Parathyroid adenoma (tissue), 2 donors: ENCODE results near the gene LAP3.
A peak's percentile ranks its signal among the peaks of the same experiment; 100 is the strongest.

Experiments used
- H2AFZ ChIP-seq: fragments of 300-600 bp; sonication (generic); one replicate; pipeline ENCODE4 v1.7.0; 2017; ENCODE audit warnings: antibody characterized with exemption, mild to moderate bottlenecking
- H3K27ac ChIP-seq: fragments of 300-600 bp; sonication (generic); one replicate; pipeline ENCODE4 v1.7.0; 2017
- H3K27me3 ChIP-seq: fragments of 300-600 bp; sonication (generic); one replicate; pipeline ENCODE4 v1.7.0; 2017; ENCODE audit warnings: low read length; ENCODE audit not compliant: control insufficient read depth, insufficient read depth
- H3K36me3 ChIP-seq: fragments of 300-600 bp; sonication (generic); one replicate; pipeline ENCODE4 v1.7.0; 2017; ENCODE audit warnings: low read length; ENCODE audit not compliant: control insufficient read depth, insufficient read depth
- H3K4me1 ChIP-seq: fragments of 300-600 bp; sonication (generic); one replicate; pipeline ENCODE4 v1.7.0; 2017; ENCODE audit warnings: control low read depth
- H3K4me2 ChIP-seq: fragments of 300-600 bp; sonication (generic); one replicate; pipeline ENCODE4 v1.7.0; 2017; ENCODE audit warnings: low read length
- H3K4me3 ChIP-seq: fragments of 300-600 bp; sonication (generic); one replicate; pipeline ENCODE4 v1.7.0; 2017; ENCODE audit warnings: low read depth, low read length
- H3K79me2 ChIP-seq: fragments of 300-600 bp; sonication (generic); one replicate; pipeline ENCODE4 v1.7.0; 2017; ENCODE audit warnings: control low read depth
- H3K9ac ChIP-seq: fragments of 300-600 bp; sonication (generic); one replicate; pipeline ENCODE4 v1.7.0; 2017; ENCODE audit warnings: mild to moderate bottlenecking
- H3K9me3 ChIP-seq: fragments of 300-600 bp; sonication (generic); one replicate; pipeline ENCODE4 v1.7.0; 2017; ENCODE audit warnings: low read length; ENCODE audit not compliant: control insufficient read depth
- TF ChIP-seq, protein P1 (sequence below): fragments of 300-600 bp; sonication (generic); IDR thresholded peaks from one replicate; pipeline ENCODE4 v1.7.0; 2017; ENCODE audit warnings: antibody characterized with exemption, mild to moderate bottlenecking
- donor health status: primary hyperparathyroidism.

LAP3 gene

DNA sequence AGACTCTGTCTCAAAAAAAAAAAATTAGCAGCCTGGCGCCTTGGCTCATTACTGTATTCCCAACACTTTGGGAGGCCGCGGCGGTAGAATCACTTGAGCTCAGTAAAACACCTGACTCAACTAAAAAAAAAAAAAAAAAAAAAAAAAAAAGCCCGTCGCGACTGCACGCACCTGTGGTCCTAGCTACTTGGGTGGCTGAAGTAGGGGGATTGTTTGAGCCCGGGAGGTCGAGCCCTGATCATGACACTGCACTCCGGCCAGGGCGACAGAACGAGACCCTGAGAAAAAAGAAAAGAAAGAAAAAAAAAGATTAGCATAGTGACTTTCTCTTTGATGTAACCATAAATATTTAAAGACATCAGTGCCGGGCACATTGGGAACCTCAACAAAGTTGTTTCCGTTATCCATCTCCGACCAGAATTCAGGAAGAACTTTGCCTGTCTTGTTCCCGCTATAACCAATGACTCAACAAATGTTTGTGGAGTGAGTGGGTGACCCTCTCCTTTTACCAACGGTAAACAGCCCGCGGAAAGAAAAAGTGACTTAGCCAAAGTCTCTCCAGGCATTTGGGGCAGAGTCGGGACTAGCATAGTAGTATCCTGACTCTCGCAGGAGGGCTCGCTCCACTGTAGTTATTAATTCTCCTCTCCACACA is 36.9 kb downstream of the LAP3 start:
- peak overlapping the region; percentile 98 for H2AFZ ChIP-seq

DNA sequence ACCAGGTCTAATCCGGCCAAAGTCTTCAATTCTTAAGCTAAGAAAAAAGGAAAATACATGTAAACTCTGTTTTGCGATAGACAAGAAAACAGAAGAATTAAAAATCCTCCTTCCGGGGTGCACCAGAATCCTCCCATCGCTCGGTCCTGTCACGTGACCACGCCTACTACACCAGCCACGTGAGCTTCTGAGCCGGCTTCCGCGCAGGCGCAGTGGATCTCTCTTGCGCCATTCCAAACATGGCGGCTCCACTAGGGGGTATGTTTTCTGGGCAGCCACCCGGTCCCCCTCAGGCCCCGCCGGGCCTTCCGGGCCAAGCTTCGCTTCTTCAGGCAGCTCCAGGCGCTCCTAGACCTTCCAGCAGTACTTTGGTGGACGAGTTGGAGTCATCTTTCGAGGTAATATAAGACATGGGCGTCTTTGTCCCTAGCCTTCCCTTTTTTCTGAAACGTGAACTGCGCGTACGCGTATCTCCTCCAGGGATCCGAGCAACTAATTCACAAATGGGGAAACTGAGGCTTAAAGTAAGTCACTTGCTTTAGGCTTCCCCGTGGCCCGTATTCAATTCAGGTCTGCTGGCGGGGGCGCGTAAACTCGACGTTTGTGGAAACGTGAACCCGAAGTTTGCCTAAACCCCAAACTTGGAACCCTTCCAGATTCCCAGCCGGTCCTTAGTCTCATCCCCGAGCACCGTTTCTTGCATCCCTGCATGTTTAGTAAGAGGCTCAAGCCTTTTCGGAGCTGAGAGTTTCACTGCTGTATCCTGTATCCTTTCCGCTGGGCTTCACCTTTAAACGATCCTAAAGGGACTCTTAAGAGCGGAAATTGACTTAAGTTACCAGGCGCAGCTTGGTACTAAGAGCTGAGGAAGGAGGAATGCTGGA is 37.7 kb downstream of the LAP3 start, which contains the start of gene MED28:
Gene MED28 (plus strand): TSS at position 226 of the 884 bp plus-strand sequence. CDS start 14 bp downstream, at position 240.
- no peak within 1 kb of the TSS for H3K9ac ChIP-seq
- peak within 1 kb of the TSS; percentile 98 for H2AFZ ChIP-seq
- TF ChIP-seq, protein P1, sequence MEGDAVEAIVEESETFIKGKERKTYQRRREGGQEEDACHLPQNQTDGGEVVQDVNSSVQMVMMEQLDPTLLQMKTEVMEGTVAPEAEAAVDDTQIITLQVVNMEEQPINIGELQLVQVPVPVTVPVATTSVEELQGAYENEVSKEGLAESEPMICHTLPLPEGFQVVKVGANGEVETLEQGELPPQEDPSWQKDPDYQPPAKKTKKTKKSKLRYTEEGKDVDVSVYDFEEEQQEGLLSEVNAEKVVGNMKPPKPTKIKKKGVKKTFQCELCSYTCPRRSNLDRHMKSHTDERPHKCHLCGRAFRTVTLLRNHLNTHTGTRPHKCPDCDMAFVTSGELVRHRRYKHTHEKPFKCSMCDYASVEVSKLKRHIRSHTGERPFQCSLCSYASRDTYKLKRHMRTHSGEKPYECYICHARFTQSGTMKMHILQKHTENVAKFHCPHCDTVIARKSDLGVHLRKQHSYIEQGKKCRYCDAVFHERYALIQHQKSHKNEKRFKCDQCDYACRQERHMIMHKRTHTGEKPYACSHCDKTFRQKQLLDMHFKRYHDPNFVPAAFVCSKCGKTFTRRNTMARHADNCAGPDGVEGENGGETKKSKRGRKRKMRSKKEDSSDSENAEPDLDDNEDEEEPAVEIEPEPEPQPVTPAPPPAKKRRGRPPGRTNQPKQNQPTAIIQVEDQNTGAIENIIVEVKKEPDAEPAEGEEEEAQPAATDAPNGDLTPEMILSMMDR = no peak
- H3K36me3 ChIP-seq = no peaks in the 10 kb centered on the region
- H3K79me2 ChIP-seq = peaks cover 24% of the 10 kb centered on the region
- H3K9me3 ChIP-seq = no peaks in the 10 kb centered on the region
- no peaks in the 10 kb centered on the region for H3K27me3 ChIP-seq
- H3K4me1 ChIP-seq = peaks cover 4% of the 10 kb centered on the region
- H3K4me2 ChIP-seq = peak within 1 kb of the TSS; percentile 84
- peak within 1 kb of the TSS; percentile 75 for H3K27ac ChIP-seq
- H3K4me3 ChIP-seq = peak within 1 kb of the TSS; percentile 96

More for the DNA sequence above, 36.9 kb downstream of the LAP3 start:
- peak overlapping the region; percentile 75 for H3K27ac ChIP-seq
- peak overlapping the region; percentile 84 for H3K4me2 ChIP-seq
- TF ChIP-seq, protein P1 = no peak
- H3K4me3 ChIP-seq = peak overlapping the region; percentile 96
- H3K9ac ChIP-seq = no peak overlapping the region
- no peaks in the 10 kb centered on the region for H3K27me3 ChIP-seq
- H3K4me1 ChIP-seq = peaks cover 4% of the 10 kb centered on the region
- peaks cover 24% of the 10 kb centered on the region for H3K79me2 ChIP-seq
- H3K9me3 ChIP-seq = no peaks in the 10 kb centered on the region
- H3K36me3 ChIP-seq = no peaks in the 10 kb centered on the region

DNA sequence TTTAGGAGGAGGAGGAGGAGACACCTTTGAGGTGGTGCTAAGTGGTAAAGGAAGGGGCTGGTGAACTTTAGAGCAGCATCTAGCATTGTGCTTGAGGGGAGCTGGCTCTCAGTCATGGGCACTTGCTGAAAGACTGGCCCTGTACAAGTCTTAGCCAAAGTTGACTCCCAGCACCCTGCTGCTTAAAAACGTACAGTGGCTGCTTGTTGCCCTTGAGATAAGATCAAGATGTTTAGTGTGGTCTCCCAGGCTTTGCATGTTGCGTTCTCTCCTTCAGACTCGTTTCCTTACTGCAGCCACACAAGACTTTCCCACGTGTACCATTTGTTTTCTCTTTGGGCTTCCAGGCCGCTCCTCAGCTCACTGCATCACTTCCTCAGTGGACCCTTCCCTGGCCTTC is 39.3 kb downstream of the LAP3 start:
- peak overlapping the region; percentile 30 for H3K4me2 ChIP-seq
- H3K4me3 ChIP-seq = no peak overlapping the region
- H3K27me3 ChIP-seq = no peaks in the 10 kb centered on the region
- TF ChIP-seq, protein P1 = no peak
- peaks cover 4% of the 10 kb centered on the region for H3K4me1 ChIP-seq
- no peaks in the 10 kb centered on the region for H3K36me3 ChIP-seq
- no peak overlapping the region for H3K9ac ChIP-seq
- H3K9me3 ChIP-seq = no peaks in the 10 kb centered on the region
- no peak overlapping the region for H2AFZ ChIP-seq
- peaks cover 24% of the 10 kb centered on the region for H3K79me2 ChIP-seq
- H3K27ac ChIP-seq = no peak overlapping the region

DNA sequence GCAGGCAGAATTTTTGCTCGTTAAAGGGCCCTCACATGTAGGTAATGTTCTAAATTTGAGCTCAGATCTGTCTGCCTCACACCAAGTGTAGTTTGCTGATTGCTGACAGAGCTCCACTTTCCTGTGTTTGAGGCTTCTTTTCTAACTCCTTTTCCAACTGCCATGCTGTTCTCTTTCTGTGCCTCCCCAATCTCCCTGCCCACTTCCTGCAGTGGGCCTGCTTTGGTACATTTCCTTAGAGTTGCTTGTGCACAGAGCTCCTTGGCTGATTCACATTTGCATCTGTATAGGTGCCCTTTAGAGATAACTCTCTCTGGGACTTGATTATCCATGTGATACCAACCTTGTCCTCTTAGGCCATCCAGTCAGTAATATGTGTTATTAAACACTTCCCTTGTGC is 41.9 kb downstream of the LAP3 start:
- Histone ChIP-seq H3K4me1 (peaks cover 4% of the 10 kb centered on the region), H2AFZ (no peak overlapping the region), H3K4me3 (no peak overlapping the region), H3K27ac (no peak overlapping the region), H3K9me3 (no peaks in the 10 kb centered on the region), H3K36me3 (no peaks in the 10 kb centered on the region), H3K27me3 (no peaks in the 10 kb centered on the region), H3K9ac (no peak overlapping the region), H3K4me2 (no peak overlapping the region), H3K79me2 (peaks cover 24% of the 10 kb centered on the region)
- TF ChIP-seq, protein P1 = no peak
